Activated CD8-positive, alpha-beta memory T cell treated with anti-CD3 and anti-CD28 coated beads, Interleukin-2, amount 10 ng/mL, durations not matched to agents 7 days and 5 days (primary cell): ENCODE results near the gene EPB41L3. TPM values are rescaled to one million over a fixed set of nuclear protein-coding genes. Genes with fewer than 3 reads are reported as not detected.

Experiments
- ATAC-seq: fragments of 150-1000 bp; cut with Tn5 transposase; one replicate; pipeline ENCODE4 v1.10.0; 2021; ENCODE audit warnings: moderate library complexity
- CTCF ChIA-PET: fragments of 350-600 bp; sonication (Branson Sonifier 250); formaldehyde crosslinking; loops from one replicate; lab custom pipeline; 2021; ENCODE audit warnings: antibody characterized with exemption; lab: Charles Lee
- DNase-seq: peaks from one replicate; pipeline ENCODE4 v3.0.0-alpha.2; 2020
- H3K27ac Mint-ChIP-seq: one replicate; pipeline ENCODE4 v1.8.0; 2021; ENCODE audit warnings: mild to moderate bottlenecking, mixed read lengths
- H3K27me3 Mint-ChIP-seq: one replicate; pipeline ENCODE4 v1.8.0; 2021; ENCODE audit warnings: mixed read lengths
- H3K36me3 Mint-ChIP-seq: one replicate; pipeline ENCODE4 v1.8.0; 2021; ENCODE audit warnings: mild to moderate bottlenecking, mixed read lengths
- H3K4me1 Mint-ChIP-seq: one replicate; pipeline ENCODE4 v1.8.0; 2021; ENCODE audit warnings: mixed read lengths
- H3K4me3 Mint-ChIP-seq: one replicate; pipeline ENCODE4 v1.8.0; 2021; ENCODE audit warnings: mild to moderate bottlenecking, moderate library complexity, mixed read lengths
- H3K9me3 Mint-ChIP-seq: one replicate; pipeline ENCODE4 v1.8.0; 2022; ENCODE audit warnings: low read depth, mixed read lengths
- total RNA-seq, 2 experiments: library from RNA; stranded (reverse); gene quantifications; one replicate each; pipeline ENCODE4 v1.2.3, GENCODE V29; 2021

EPB41L3 gene
- total RNA-seq, 2 experiments from 2014 or later: 0.45 TPM; not detected in 1

DNA sequence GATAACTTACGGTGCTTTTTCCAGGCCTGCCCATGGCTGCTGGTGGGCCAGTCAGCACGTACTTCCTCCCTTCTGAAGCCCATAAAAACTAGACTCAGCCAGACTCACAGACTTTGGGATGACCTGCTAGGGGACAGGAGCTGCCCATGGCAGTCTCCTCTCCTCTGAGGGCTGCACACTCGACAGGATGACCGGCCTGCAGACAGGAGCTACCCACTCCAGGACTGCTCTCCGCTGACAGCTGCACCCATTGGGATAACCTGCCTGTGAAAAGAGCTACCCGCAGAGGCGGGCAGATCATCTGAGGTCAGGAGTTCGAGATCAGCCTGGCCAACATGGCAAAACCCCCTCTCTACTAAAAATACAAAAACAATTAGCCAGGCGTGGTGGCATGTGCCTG is 75.4 kb downstream of the EPB41L3 start:
- Mint-ChIP-seq H3K27ac (no peak overlapping the region), H3K4me3 (no peak overlapping the region), H3K4me1 (no peaks in the 10 kb centered on the region), H3K36me3 (no peaks in the 10 kb centered on the region), H3K9me3 (no peaks in the 10 kb centered on the region), H3K27me3 (peaks cover 6% of the 10 kb centered on the region)
- CTCF ChIA-PET: no interaction called here
- no peak for DNase-seq
- ATAC-seq: no peak

DNA sequence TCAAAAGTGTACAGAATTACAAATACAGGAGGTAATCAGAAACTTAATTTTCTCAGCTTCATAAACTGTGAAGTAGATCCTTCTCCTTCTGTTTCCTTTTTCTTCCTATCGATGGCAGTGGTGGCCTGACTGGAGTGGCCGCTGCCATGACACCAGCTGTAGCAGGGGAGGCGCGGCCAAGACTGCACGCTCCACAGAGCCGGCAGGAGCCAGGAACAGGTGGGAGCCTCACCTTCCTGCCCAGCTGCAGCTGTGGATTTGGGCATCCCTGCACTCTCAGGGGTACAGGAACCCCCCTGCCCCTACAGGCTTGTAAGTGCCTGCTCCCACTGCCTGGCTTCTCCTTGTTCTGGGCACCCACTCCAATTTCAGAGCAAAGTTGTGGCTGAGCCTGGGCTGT is 76.1 kb downstream of the EPB41L3 start:
- DNase-seq (no peak), ATAC-seq (no peak)
- Mint-ChIP-seq H3K27ac (no peak overlapping the region), H3K27me3 (peaks cover 6% of the 10 kb centered on the region), H3K4me3 (no peak overlapping the region), H3K4me1 (no peaks in the 10 kb centered on the region), H3K9me3 (no peaks in the 10 kb centered on the region), H3K36me3 (no peaks in the 10 kb centered on the region)
- CTCF ChIA-PET: no interaction called here

DNA sequence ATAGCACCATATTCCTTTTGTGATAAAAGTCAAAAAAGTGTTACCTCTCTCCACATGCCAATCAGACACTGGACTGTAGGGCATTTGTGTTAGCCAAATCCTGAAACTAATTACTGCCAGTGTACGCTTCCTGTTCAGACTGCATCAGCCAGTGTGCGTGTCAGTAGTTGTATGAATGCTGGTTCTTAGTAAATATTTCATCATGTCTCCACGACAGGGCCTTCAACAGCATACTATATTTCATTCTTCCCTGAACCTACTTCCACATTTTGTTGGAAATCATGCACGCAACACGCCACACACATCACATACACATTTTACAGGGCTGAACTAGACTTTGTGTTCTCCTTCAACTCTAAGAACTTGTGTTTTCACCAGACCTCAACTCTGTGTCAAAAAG is 77.5 kb downstream of the EPB41L3 start:
- H3K4me1 Mint-ChIP-seq: no peaks in the 10 kb centered on the region
- peaks cover 6% of the 10 kb centered on the region for H3K27me3 Mint-ChIP-seq
- no peak for DNase-seq
- no peaks in the 10 kb centered on the region for H3K9me3 Mint-ChIP-seq
- CTCF ChIA-PET: no interaction called here
- no peak overlapping the region for H3K4me3 Mint-ChIP-seq
- H3K36me3 Mint-ChIP-seq: no peaks in the 10 kb centered on the region
- H3K27ac Mint-ChIP-seq: no peak overlapping the region
- no peak for ATAC-seq

DNA sequence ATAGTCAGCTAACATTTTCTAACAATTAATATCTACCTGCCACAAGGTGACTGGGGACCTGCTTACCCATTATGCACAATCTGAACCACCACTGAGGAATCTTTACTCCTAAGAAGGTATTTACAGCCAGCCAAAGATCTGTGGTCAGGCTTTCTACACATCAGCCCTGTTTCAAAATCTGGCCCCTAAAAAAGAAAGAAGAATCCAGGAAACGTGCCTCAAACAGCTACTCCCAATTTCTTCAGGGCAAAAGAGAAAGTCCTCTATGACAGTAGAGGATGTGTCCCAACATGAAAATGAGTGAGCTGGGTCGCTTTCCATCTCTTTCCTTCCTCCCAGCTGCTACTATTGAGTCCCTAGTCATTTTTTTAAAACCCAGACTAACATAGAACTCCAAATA is 79.5 kb downstream of the EPB41L3 start:
- Mint-ChIP-seq H3K9me3 (no peaks in the 10 kb centered on the region), H3K4me1 (no peaks in the 10 kb centered on the region), H3K36me3 (no peaks in the 10 kb centered on the region), H3K4me3 (no peak overlapping the region), H3K27me3 (peaks cover 6% of the 10 kb centered on the region), H3K27ac (no peak overlapping the region)
- ATAC-seq (no peak), DNase-seq (no peak)
- CTCF ChIA-PET: no interaction called here

DNA sequence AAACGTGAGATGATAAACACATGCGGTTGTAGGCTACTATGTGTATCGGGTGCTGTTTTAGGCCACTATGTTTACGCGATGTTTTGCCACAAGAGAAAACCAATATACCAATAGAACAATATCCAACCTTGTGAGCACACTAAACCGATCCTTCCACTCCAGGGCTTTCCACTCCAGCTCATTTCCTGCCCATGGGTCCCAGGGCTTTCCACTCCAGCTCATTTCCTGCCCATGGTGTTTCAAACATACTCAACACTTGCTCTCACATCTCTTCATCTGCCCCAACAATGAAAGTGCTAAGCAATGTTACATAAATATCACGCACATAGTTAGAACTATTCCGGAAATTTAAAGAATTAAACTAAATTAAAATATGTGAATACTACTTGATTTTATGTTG is 80.0 kb downstream of the EPB41L3 start:
- ATAC-seq: no peak
- H3K4me1 Mint-ChIP-seq: no peaks in the 10 kb centered on the region
- H3K4me3 Mint-ChIP-seq: no peak overlapping the region
- no peak for DNase-seq
- H3K36me3 Mint-ChIP-seq: no peaks in the 10 kb centered on the region
- no peak overlapping the region for H3K27ac Mint-ChIP-seq
- peaks cover 6% of the 10 kb centered on the region for H3K27me3 Mint-ChIP-seq
- CTCF ChIA-PET: no interaction called here
- no peaks in the 10 kb centered on the region for H3K9me3 Mint-ChIP-seq

DNA sequence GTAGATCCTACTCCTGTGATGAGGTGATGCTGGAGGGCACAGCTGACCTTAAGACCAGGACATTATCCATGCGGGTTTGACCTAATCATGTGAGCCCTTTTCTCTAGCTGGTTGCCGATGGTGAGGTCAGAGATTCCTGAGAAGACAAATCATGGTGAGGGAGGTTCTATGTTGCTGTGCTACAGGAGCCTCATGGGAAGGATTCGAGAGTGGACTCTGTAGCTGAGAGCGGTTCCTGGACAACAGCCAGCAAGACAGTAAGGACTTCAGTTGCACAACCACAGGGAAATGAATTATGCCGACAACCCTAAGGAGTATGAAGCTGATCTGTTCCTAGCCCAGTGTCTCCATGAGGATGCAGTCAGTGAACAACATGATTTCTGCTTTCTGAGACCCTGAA is 80.4 kb downstream of the EPB41L3 start:
- H3K27me3 Mint-ChIP-seq: peaks cover 6% of the 10 kb centered on the region
- CTCF ChIA-PET: no interaction called here

DNA sequence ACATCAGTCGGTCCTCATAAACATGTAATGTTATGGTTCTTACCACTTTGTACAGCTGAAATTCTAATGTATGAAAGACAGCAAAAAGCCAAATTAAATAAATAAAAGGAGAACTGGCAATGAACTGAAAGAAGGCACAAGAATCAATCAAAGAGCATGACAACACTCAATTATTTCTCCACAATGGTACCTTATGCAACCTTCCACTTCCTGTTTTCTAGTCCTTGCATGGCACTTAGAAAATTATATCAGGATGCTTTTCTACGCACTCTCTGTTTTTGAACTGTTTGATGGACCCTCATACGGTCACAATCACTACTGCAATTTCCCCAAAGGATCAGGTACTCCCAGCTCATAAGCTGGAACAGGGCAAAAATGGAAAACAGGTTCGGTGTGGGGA is 81.6 kb downstream of the EPB41L3 start:
- no peaks in the 10 kb centered on the region for H3K9me3 Mint-ChIP-seq
- H3K4me1 Mint-ChIP-seq: peaks cover 2% of the 10 kb centered on the region
- no peak for ATAC-seq
- no peak overlapping the region for H3K4me3 Mint-ChIP-seq
- peaks cover 6% of the 10 kb centered on the region for H3K27me3 Mint-ChIP-seq
- no peaks in the 10 kb centered on the region for H3K36me3 Mint-ChIP-seq
- CTCF ChIA-PET: no interaction called here
- no peak overlapping the region for H3K27ac Mint-ChIP-seq
- DNase-seq: no peak

More for the DNA sequence above, 80.4 kb downstream of the EPB41L3 start:
- H3K36me3 Mint-ChIP-seq: no peaks in the 10 kb centered on the region
- no peaks in the 10 kb centered on the region for H3K9me3 Mint-ChIP-seq
- no peak overlapping the region for H3K27ac Mint-ChIP-seq
- no peak overlapping the region for H3K4me3 Mint-ChIP-seq
- DNase-seq (no peak), ATAC-seq (no peak)
- no peaks in the 10 kb centered on the region for H3K4me1 Mint-ChIP-seq

DNA sequence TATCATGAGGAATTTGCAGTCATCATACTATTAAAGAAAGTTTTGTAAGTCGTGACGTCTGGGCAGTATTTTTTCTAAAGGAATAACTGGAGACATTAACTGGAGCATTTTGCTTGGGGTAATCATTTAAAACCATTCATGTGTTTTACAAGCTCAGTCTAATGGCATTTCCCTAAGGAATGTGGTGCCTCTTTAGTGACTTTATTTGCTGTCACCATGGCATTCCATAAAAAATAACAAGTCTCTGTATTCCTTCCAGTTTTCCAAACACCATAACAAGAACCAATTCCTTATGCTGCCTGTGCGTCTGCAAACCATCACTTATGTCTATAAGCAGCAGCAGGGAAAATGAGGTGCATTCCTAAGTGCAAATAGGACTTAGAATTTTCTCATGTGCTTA is 82.8 kb downstream of the EPB41L3 start:
- H3K27me3 Mint-ChIP-seq: no peaks in the 10 kb centered on the region
- CTCF ChIA-PET: no interaction called here
- no peaks in the 10 kb centered on the region for H3K36me3 Mint-ChIP-seq
- H3K4me3 Mint-ChIP-seq: no peak overlapping the region
- peaks cover 5% of the 10 kb centered on the region for H3K4me1 Mint-ChIP-seq
- H3K9me3 Mint-ChIP-seq: no peaks in the 10 kb centered on the region
- H3K27ac Mint-ChIP-seq: no peak overlapping the region
- no peak for ATAC-seq
- no peak for DNase-seq

DNA sequence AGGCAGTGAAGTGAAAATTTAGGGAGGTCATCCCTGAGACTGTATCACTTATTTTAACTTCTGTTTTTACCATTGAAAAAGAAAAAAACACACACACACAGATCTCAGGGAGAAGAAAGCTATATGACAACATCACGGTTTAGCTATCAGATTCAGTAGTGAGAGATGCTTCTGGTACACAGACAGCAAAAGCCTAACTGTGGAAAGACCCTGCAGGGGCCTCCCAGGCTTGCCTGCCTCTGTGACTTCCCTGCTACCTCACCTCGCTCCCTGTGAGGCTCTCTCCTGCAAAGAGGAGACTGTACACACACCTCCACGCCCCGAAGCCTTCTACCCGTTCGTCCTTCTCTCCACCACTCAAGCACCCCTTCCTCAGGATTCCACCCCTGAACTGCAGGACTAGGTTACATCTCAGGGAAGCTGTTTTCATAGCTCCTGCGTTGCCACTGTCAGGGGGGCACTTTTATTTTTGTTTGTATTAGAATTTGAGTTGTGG is 86.3 kb downstream of the EPB41L3 start:
- H3K27ac Mint-ChIP-seq: no peak overlapping the region

DNA sequence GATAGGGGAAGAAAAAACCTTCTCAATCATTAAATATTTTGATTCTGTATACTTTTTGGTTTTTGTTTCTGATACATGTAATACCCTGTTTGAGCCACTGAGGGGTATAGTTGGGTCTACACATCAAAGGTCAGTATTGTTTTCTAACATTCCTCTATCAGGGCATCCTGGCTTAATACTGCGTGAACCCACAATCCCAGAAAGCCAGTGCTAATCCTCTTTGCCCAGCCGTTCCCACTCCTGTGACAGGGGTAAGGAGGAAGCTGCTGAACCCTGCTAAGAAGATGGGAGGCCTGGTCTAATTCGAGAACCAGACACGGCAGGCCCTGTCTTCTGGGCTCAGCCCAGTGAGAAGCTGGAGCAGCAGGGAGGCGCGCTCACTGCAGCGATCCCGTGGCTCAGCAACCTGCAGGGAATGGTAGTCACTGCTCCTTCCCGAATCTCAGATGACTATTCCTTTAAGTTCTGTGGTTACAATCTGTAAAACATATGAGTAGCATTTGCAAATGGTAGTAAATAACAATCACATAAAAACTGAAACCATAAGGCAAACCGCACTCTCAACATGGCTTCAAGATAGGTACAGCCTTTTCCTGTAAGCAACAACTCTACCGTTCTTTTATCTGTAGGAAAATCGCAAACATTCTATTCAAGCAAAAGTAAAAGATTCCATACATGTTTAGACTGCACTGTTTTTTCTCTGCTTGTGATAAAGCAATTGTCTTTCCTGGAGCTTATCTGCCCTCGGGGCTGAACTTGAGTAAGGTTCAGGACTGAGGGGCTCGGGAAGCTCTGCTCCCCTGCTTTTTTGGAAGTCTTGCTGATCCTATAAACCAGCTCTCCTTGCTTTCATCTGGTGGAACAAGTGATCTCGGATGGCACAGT is 87.0 kb downstream of the EPB41L3 start:
- CTCF ChIA-PET: no interaction called here

More for the DNA sequence above, 86.3 kb downstream of the EPB41L3 start:
- H3K4me3 Mint-ChIP-seq: peak overlapping the region; percentile 47
- H3K4me1 Mint-ChIP-seq: peaks cover 7% of the 10 kb centered on the region
- ATAC-seq: no peak
- H3K9me3 Mint-ChIP-seq: no peaks in the 10 kb centered on the region
- no peaks in the 10 kb centered on the region for H3K36me3 Mint-ChIP-seq
- DNase-seq: no peak
- H3K27me3 Mint-ChIP-seq: peaks cover 2% of the 10 kb centered on the region
- CTCF ChIA-PET: no interaction called here

DNA sequence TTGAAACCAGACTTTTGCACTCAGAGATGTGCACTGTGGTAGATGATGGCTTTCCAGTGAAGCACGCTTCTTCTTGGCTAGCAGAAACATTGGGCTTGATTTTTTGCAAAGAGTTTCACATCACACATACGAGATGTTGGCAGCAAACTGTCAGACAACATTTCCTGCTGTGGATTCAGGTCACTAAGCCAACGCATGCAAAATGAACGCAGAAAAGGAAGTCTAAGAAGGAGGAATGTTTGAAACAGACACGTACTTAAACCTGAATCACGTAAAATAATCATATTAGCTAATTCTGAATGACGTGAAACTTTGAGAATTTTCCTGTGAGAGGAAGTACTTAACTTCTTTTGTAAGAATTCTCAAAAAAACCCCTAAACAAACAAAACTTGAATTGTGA is 88.1 kb downstream of the EPB41L3 start:
- no peak for DNase-seq
- Mint-ChIP-seq H3K4me3 (no peak overlapping the region), H3K27ac (peak overlapping the region; percentile 6), H3K4me1 (peaks cover 7% of the 10 kb centered on the region), H3K27me3 (peaks cover 2% of the 10 kb centered on the region), H3K36me3 (no peaks in the 10 kb centered on the region), H3K9me3 (no peaks in the 10 kb centered on the region)
- ATAC-seq: no peak
- CTCF ChIA-PET: no interaction called here

More for the DNA sequence above, 87.0 kb downstream of the EPB41L3 start:
- H3K27ac Mint-ChIP-seq: peak overlapping the region; percentile 31
- DNase-seq (no peak), ATAC-seq (peak; percentile 53)
- no peaks in the 10 kb centered on the region for H3K9me3 Mint-ChIP-seq
- peaks cover 7% of the 10 kb centered on the region for H3K4me1 Mint-ChIP-seq
- peak overlapping the region; percentile 47 for H3K4me3 Mint-ChIP-seq
- H3K36me3 Mint-ChIP-seq: no peaks in the 10 kb centered on the region
- peaks cover 2% of the 10 kb centered on the region for H3K27me3 Mint-ChIP-seq

DNA sequence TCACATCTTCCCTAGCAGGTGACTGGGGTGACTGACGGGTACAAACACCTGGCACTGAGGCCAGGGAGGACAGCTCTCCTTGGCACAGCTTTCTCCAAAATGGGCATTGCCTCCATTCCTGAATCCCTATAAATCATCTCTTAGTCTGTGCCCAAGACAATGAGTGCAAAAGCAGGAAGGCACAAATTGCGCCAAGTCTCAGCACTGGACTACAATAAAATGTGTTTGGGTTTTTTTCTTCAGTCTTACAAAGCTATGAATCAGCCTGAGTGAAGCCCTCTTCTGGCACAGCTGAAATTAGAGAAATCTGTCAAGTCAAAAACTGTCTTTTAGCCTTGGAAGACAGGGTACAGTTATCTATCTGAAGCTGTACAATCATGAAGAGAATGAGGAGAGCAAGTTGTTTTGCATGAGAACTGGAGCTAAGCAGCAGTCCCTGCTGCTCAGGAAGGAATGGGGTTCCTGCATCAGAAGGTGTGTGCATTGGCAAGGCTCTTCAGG is 90.8 kb downstream of the EPB41L3 start:
- no peaks in the 10 kb centered on the region for H3K36me3 Mint-ChIP-seq
- peaks cover 2% of the 10 kb centered on the region for H3K27me3 Mint-ChIP-seq
- no peak for ATAC-seq
- CTCF ChIA-PET: no interaction called here
- no peak overlapping the region for H3K27ac Mint-ChIP-seq
- no peak overlapping the region for H3K4me3 Mint-ChIP-seq
- no peaks in the 10 kb centered on the region for H3K9me3 Mint-ChIP-seq
- H3K4me1 Mint-ChIP-seq: peaks cover 7% of the 10 kb centered on the region
- DNase-seq: no peak

DNA sequence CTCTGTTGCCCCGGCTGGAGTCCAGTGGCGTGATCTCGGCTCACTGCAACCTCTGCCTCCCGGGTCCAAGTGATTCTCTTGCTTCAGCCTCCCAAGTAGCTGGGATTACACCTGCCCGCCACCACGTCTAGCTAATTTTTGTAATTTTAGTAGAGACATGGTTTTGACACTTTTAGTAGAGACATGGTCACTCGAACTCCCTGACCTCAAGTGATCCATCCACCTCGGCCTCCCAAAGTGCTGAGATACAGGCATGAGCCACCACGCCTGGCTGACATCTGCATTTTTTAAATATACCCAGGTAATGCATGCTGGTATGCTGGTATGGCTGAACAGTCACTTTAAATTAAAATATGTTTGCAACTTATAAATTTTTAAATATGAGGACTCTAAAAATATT is 91.9 kb downstream of the EPB41L3 start:
- H3K36me3 Mint-ChIP-seq: no peaks in the 10 kb centered on the region
- no peaks in the 10 kb centered on the region for H3K9me3 Mint-ChIP-seq
- CTCF ChIA-PET: no interaction called here
- H3K27me3 Mint-ChIP-seq: peaks cover 2% of the 10 kb centered on the region
- peaks cover 2% of the 10 kb centered on the region for H3K4me1 Mint-ChIP-seq
- H3K27ac Mint-ChIP-seq: no peak overlapping the region
- no peak overlapping the region for H3K4me3 Mint-ChIP-seq
- ATAC-seq (no peak), DNase-seq (no peak)

DNA sequence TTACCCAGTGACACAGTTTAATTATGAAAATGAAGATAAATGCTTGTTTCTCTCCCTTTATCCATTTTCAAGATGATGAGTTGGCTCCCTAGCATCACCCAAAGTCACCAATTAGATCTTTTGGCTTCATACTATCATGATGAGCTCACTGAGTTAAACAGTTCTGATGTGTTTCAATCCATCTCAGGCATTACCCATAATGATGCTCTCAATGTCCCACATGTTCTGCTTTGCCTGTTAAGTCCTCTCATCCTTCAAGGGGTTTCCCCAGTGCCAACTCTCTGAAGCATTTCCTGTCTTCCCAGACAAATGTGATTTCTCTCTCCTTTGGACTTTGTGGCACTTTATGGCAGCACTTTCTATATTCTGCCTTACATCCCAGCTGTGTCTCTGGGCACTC is 92.6 kb downstream of the EPB41L3 start:
- Mint-ChIP-seq H3K36me3 (no peaks in the 10 kb centered on the region), H3K4me3 (no peak overlapping the region), H3K27me3 (peaks cover 2% of the 10 kb centered on the region), H3K4me1 (peaks cover 2% of the 10 kb centered on the region), H3K27ac (no peak overlapping the region), H3K9me3 (no peaks in the 10 kb centered on the region)
- CTCF ChIA-PET: no interaction called here
- DNase-seq: no peak
- ATAC-seq: no peak
